ENCODE data around the gene CRADD. TPM values are rescaled to one million over a fixed set of nuclear protein-coding genes. Genes with fewer than 3 reads are reported as not detected.
"Not testable (repeated sequence)": the region's sequence is repeated elsewhere in the genome, so short reads cannot be mapped to it uniquely, and the experiment has no call there.

Gene CRADD
- total RNA-seq, 2 experiments from 2014 or later: 10.1 to 11.8 TPM

GRCh38 chr12:93879476-93880421 is 202.6 kb downstream of the CRADD start:
- CTCF ChIA-PET: no interaction called here

GRCh38 chr12:93880853-93881522 is 203.8 kb downstream of the CRADD start:
- CTCF ChIA-PET: interaction anchor here (0.5 kb wide), 1 partner anchor 94 kb away, joined by 3 read pairs; no protein-coding TSS in a partner anchor
- POLR2A ChIA-PET: no interaction called here

More at GRCh38 chr12:93879476-93880421, 202.6 kb downstream of the CRADD start:
- POLR2A ChIA-PET: no interaction called here

GRCh38 chr12:93882763-93883162 is 205.6 kb downstream of the CRADD start:
- ChIA-PET POLR2A (no interaction called here), CTCF (no interaction called here)

GRCh38 chr12:93883436-93884154 is 206.4 kb downstream of the CRADD start:
- ChIA-PET POLR2A (no interaction called here), CTCF (no interaction called here)

DNA sequence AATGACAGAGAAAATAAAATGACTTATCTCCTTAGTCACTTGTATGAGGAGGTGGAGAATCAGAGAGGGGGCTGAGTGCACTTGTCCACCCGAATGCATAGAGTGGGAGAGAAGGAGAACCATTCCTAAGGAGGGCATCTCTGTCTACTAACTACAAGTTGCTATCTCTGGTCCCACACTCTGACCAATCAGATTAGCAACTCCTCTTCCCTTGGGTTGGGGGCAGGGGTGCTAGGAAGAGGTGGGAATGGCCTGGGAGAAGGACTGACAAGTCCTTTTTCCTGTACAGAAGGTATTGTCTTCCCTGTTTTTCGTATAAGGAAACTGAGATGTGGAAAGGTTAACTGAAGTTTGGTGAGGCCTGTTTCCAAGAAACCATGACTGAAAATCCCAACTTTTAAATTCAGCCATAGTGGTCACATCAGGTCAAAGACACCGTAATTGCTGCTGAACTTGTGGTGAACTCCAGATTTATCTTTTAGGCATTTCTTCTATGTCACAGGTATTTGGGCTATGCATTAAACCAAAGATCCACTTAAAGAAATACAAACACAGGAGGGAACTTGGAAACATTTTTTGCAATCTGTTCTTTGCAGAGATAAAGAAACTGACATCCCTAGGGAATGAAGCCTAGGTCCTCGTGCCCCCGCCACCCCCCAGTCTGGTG is 207.8 kb downstream of the CRADD start:
- CTCF ChIA-PET: no interaction called here
- POLR2A ChIA-PET: no interaction called here

DNA sequence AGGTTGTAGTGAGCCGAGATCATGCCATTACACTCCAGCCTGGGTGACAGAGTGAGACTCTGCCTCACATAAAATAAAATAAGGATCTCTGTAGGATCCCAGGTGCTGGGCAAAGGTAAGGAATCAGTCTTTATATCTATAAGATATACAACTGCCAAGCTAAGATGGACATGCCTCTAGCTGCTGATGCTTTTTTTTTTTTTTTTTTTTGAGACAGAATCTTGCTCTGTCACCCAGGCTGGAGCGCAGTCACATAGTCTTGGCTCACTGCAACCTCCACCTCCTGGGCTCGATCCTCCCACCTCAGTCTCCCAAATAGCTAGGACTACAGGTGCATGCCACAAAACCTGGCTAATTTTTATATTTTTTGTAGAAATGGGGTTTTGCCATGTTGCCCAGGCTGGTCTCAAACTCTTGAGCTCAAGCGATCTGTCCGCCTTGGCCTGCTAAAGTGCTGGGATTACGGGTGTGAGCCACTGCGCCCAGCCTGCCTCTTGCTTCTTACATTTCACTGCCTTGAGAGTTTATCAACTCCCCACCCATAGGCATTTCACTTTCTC is 208.9 kb downstream of the CRADD start:
- CTCF ChIA-PET: interaction anchor here (0.7 kb wide), 2 partner anchors 481 to 538 kb away, joined by 3 read pairs; no protein-coding TSS in a partner anchor
- POLR2A ChIA-PET: not testable (repeated sequence)

- POLR2A ChIA-PET: no interaction called here
- CTCF ChIA-PET: interaction anchor here (0.7 kb wide), 2 partner anchors 482 to 539 kb away, joined by 3 read pairs; no protein-coding TSS in a partner anchor
These were observed 209.6 kb downstream of the CRADD start for GRCh38 chr12:93886533-93887511.

DNA sequence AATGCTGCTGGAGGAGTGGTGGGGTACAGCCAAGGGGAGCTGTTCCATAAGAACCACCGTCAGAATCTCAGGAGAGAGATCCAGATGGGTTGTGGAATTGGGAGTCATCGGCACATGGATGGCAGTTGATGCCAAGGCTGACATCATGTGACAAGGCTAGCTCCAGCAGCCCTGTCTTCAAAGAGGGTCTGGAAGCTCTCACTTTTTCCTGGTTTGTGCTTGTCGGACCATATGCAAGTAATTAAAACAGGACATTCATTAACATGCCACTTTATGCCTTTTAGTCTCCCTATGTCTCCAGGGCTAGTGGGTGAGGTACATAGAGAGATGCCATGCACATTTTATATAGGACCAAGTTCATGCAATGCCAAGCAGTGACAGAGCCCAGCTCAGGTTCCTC is 211.8 kb downstream of the CRADD start:
- POLR2A ChIA-PET: no interaction called here
- CTCF ChIA-PET: no interaction called here

DNA sequence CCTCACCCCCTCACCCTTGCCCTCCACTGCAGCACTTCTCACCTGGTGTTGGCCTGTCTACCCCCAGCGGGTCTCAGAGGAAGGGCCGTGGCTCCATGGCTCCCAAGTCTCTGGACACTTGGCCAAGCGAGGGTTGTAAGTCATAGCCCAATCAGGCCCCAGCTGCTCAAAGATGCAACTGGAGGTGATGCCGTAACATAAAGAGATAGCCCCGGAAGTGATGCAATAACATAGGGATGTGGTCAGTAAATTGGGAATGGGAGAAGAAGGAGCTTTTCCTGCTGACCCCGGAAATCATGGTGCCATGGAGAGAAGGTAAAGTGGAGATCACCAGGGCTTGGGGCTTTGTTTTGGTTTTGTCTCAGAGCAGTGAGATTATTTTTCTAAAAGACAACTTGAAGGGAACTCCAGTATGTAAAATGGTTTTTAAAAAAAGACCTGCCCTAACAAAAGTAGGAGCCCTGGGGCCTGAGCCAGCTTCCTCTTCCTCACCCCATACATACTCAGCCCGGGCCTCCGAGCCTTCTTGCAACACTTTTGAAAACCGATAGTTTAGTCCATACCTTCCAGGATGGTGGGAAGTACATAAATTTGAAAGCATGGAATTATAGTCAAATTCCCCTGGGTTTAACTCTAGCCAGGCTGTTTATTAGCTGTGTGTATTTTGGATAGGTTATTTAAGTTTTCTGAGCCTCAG is 212.5 kb downstream of the CRADD start:
- POLR2A ChIA-PET: no interaction called here

DNA sequence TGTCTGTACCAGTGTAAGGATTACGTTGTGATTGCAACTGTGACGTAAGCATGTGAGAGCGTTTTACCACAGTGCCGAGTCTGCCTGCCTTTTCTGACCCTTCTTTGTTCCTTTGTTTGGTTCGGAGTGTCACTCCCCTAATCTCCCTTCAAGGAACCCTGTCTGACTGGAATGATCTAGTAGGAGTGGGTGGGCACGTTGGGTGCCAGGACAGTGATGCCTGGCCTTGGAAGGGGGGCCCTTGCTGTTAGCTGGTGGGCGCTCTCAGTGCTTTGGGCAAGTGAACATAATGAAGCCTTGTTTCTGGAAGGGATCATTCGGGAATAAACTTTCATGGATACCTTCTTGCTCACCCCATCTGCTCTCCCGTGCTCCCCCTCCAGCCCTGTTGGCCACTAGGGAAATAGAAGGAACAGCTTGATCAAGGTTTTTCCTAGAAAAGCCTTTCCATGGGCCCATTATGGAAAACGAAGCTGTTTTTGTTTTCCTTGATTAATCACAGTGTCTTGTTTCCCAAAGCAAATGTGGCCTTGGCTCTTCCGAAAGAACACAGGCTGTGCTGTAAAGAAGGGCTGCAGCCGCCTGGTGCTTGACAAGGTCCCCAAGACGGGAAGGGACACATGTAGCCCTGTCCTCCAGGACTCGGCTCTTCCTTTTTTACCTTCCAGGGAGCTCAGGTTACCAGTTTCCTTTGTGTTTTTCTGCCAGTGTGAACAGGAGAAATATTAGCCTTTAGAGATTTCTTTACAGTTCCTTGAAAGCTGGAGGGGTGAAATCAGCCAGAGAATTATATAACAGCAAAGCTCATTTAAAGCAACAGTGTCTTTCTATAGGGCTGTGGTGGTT is 215.5 kb downstream of the CRADD start:
- POLR2A ChIA-PET: no interaction called here
- CTCF ChIA-PET: no interaction called here

More for the DNA sequence above, 212.5 kb downstream of the CRADD start:
- CTCF ChIA-PET: no interaction called here

- CTCF ChIA-PET: interaction anchor here (0.6 kb wide), 1 partner anchor 670 kb away, joined by 4 read pairs; no protein-coding TSS in a partner anchor
- POLR2A ChIA-PET: no interaction called here
These were observed 217.4 kb downstream of the CRADD start for GRCh38 chr12:93894391-93895088.

DNA sequence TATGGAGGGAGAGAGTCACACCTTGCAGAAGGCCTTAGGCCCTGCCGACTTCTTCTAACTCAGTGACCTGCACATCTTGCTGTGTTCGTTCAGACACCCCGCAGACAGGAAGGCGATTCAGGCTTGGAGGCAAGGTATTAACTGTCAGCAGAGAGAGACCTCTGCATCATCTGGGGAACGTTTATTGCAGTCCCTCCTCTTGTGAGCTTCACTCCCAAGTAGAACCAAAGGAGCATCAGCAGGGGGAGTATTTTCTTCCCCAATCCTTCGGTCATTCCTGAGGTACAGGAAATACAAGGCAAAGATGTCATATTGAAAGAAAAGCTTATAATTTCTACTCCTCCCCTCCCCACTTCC is 217.9 kb downstream of the CRADD start:
- CTCF ChIA-PET: interaction anchor here (0.6 kb wide), 1 partner anchor 669 kb away, joined by 4 read pairs; no protein-coding TSS in a partner anchor
- POLR2A ChIA-PET: no interaction called here

DNA sequence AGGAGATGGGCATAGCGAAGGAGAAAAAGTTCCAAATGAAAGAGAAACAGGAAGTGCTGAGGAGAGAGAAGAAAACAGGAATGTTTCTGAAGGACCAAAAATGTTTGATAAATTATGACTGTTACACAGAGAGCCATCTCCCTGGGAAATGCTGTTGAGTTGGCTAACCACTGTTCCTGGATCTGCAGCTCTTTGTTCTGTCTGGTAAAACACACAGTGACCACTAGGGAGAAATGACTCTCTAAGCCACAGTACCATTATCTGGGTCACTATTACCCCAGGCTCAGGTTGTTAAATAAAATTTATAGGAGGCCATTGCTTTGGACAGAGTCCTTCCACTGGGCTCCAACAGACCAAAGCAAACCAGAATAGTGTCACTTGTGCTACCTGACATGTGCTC is 219.3 kb downstream of the CRADD start:
- POLR2A ChIA-PET: no interaction called here

DNA sequence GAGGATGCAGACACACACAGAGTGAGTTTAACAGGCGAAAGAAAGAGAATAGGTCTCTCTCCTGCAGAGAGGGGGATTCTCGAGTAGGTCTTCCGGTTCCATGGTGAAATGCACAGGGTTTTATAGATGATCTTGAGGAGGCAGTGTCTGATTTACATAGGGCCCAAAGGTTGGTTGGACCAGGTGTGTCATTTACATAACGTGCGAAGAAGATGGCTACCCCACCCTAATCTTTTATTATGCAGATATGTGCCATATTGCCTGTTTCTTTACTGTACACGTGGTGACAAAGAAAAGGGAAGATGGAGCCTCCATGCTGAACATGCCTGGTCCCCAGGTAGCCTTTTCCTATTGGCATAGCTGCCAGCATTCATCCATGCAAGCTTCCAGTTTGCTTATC is 219.8 kb downstream of the CRADD start:
- ChIA-PET POLR2A (no interaction called here), CTCF (no interaction called here)

More for the DNA sequence above, 219.3 kb downstream of the CRADD start:
- CTCF ChIA-PET: no interaction called here

DNA sequence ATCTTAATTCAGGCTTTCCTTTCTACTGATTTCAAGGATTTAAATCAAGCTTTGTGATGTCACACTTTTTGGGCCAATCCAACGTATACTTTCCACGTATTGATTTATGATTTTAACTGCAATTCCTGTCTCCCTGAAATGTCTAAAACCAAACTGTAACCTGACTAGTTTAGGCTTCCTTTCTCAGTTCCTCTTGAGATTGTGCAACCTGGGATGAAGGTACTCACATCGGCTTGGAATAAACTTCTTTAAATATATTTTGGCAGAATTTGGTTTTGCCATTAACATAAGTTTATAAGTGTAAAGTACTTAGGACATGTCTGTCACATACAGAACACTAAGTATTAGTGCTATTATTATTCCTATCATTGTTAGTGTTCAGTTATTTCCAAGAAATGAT is 224.6 kb downstream of the CRADD start:
- ChIA-PET POLR2A (no interaction called here), CTCF (no interaction called here)

- ChIA-PET POLR2A (no interaction called here), CTCF (no interaction called here)
These were observed 225.0 kb downstream of the CRADD start for GRCh38 chr12:93902192-93902591.
